H9 (cell line): Measurements from ENCODE around the gene ERC2. TPM values are rescaled to one million over a fixed set of nuclear protein-coding genes. Genes with fewer than 3 reads are reported as not detected.

Experiments
- DNase-seq: peaks from one replicate; pipeline ENCODE4 v3.0.0-alpha.2; 2017
- H2AFZ ChIP-seq: one replicate; pipeline ENCODE4 v1.6.1; 2013; ENCODE audit warnings: mild to moderate bottlenecking, low read length, control low read depth, moderate library complexity
- H2AK5ac ChIP-seq: 2 replicates; pipeline ENCODE4 v1.6.1; 2013; ENCODE audit warnings: low read length, control low read depth, mixed read lengths; ENCODE audit not compliant: insufficient read length
- H2BK120ac ChIP-seq: one replicate; pipeline ENCODE4 v1.6.1; 2013; ENCODE audit warnings: low read depth, mild to moderate bottlenecking, low read length, control low read depth, inconsistent platforms; ENCODE audit not compliant: poor library complexity, severe bottlenecking
- H2BK12ac ChIP-seq: 2 replicates; pipeline ENCODE4 v1.6.1; 2013; ENCODE audit warnings: low read length, control low read depth, mixed read lengths, low read depth; ENCODE audit not compliant: insufficient read length
- H2BK15ac ChIP-seq: 2 replicates; pipeline ENCODE4 v1.6.1; 2013; ENCODE audit warnings: low read depth, low read length, control low read depth
- H2BK20ac ChIP-seq: one replicate; pipeline ENCODE4 v1.6.1; 2013; ENCODE audit warnings: low read depth, mild to moderate bottlenecking, low read length, control low read depth, inconsistent platforms; ENCODE audit not compliant: poor library complexity, severe bottlenecking
- H2BK5ac ChIP-seq: 2 replicates; pipeline ENCODE4 v1.6.1; 2013; ENCODE audit warnings: low read length, control low read depth, mixed read lengths; ENCODE audit not compliant: insufficient read length
- H3K14ac ChIP-seq: 2 replicates; pipeline ENCODE4 v1.6.1; 2013; ENCODE audit warnings: low read length, control low read depth; ENCODE audit not compliant: insufficient read depth
- H3K18ac ChIP-seq: 2 replicates; pipeline ENCODE4 v1.6.1; 2013; ENCODE audit warnings: low read depth, mild to moderate bottlenecking, mixed read lengths, low read length, control low read depth; ENCODE audit not compliant: insufficient read length
- H3K23ac ChIP-seq: 2 replicates; pipeline ENCODE4 v1.6.1; 2013; ENCODE audit warnings: low read length, control low read depth, mixed read lengths, low read depth; ENCODE audit not compliant: insufficient read length
- H3K23me2 ChIP-seq: 2 replicates; pipeline ENCODE4 v1.6.1; 2013; ENCODE audit warnings: low read depth, mild to moderate bottlenecking, mixed read lengths, low read length, control low read depth; ENCODE audit not compliant: insufficient read length, poor library complexity, severe bottlenecking
- H3K27ac ChIP-seq: 2 replicates; pipeline ENCODE4 v1.5.1; 2013; ENCODE audit warnings: low read length, control low read depth, mixed read lengths, low read depth; ENCODE audit not compliant: insufficient read length
- H3K27me3 ChIP-seq: 2 replicates; pipeline ENCODE4 v1.6.1; 2013; ENCODE audit warnings: low read length, control low read depth, inconsistent platforms; ENCODE audit not compliant: insufficient read depth
- H3K4ac ChIP-seq: 2 replicates; pipeline ENCODE4 v1.6.1; 2013; ENCODE audit warnings: low read depth, mild to moderate bottlenecking, control low read depth, inconsistent platforms, low read length, moderate library complexity
- H3K4me1 ChIP-seq: 2 replicates; pipeline ENCODE4 v1.6.1; 2013; ENCODE audit warnings: low read length, control low read depth, inconsistent platforms; ENCODE audit not compliant: insufficient read depth
- H3K4me2 ChIP-seq: 2 replicates; pipeline ENCODE4 v1.6.1; 2013; ENCODE audit warnings: low read length, control low read depth, mixed read lengths; ENCODE audit not compliant: insufficient read length, insufficient read depth
- H3K56ac ChIP-seq: 2 replicates; pipeline ENCODE4 v1.6.1; 2013; ENCODE audit warnings: low read depth, mild to moderate bottlenecking, mixed read lengths, low read length, control low read depth; ENCODE audit not compliant: insufficient read length
- H3K79me1 ChIP-seq: 2 replicates; pipeline ENCODE4 v1.6.1; 2013; ENCODE audit warnings: low read depth, mild to moderate bottlenecking, moderate library complexity, low read length, control low read depth, inconsistent platforms; ENCODE audit not compliant: insufficient read depth, poor library complexity, severe bottlenecking
- H3K79me2 ChIP-seq: 2 replicates; pipeline ENCODE4 v1.6.1; 2013; ENCODE audit warnings: low read length, control low read depth, inconsistent platforms; ENCODE audit not compliant: insufficient read depth
- H3K9ac ChIP-seq: 2 replicates; pipeline ENCODE4 v1.6.1; 2013; ENCODE audit warnings: low read length, control low read depth, mixed read lengths; ENCODE audit not compliant: insufficient read length; ENCODE audit errors: extremely low read depth
- H3K9me3 ChIP-seq: one replicate; pipeline ENCODE4 v1.6.1; 2013; ENCODE audit warnings: low read depth, low read length, inconsistent platforms; ENCODE audit not compliant: control insufficient read depth
- H3T11ph ChIP-seq: one replicate; pipeline ENCODE4 v1.6.1; 2013; ENCODE audit warnings: mild to moderate bottlenecking, low read length, control low read depth, inconsistent platforms
- H4K20me1 ChIP-seq: one replicate; pipeline ENCODE4 v1.6.1; 2013; ENCODE audit not compliant: control insufficient read depth, insufficient read length, insufficient read depth
- H4K5ac ChIP-seq: 2 replicates; pipeline ENCODE4 v1.6.1; 2013; ENCODE audit warnings: low read depth, mild to moderate bottlenecking, mixed read lengths, low read length, control low read depth; ENCODE audit not compliant: insufficient read length
- H4K8ac ChIP-seq: replicated peaks from 2 replicates; pipeline ENCODE4 v1.6.1; 2013; ENCODE audit warnings: low read length, control low read depth, mixed read lengths, low read depth; ENCODE audit not compliant: insufficient read length
- H4K91ac ChIP-seq: 2 replicates; pipeline ENCODE4 v1.6.1; 2013; ENCODE audit warnings: low read depth, mild to moderate bottlenecking, moderate library complexity, mixed read lengths, low read length, control low read depth; ENCODE audit not compliant: insufficient read length
- H3K27ac Mint-ChIP-seq, 3 experiments: 2 replicates in 2 of 3; 3 replicates in 1 of 3; pipeline ENCODE4 v1.8.0; 2020 to 2021; ENCODE audit warnings: mixed read lengths in 3 of 3, mild to moderate bottlenecking in 1 of 3, moderate library complexity in 1 of 3
- H3K27me3 Mint-ChIP-seq: 2 replicates; pipeline ENCODE4 v1.8.0; 2021; ENCODE audit warnings: low read depth, mild to moderate bottlenecking, moderate library complexity, mixed read lengths
- H3K36me3 Mint-ChIP-seq, 3 experiments: 2 replicates in 2 of 3; 3 replicates in 1 of 3; pipeline ENCODE4 v1.8.0; 2020 to 2021; ENCODE audit warnings: low read depth in 3 of 3, mixed read lengths in 3 of 3; ENCODE audit not compliant: insufficient read depth in 1 of 3
- H3K4me1 Mint-ChIP-seq, 2 experiments: 2 replicates each; pipeline ENCODE4 v1.8.0; 2020; ENCODE audit warnings: mixed read lengths in 2 of 2
- H3K4me3 Mint-ChIP-seq, 2 experiments: 2 replicates in 1 of 2; 3 replicates in 1 of 2; pipeline ENCODE4 v1.8.0; 2020 to 2021; ENCODE audit warnings: mild to moderate bottlenecking in 2 of 2, mixed read lengths in 2 of 2, moderate library complexity in 1 of 2
- H3K9me3 Mint-ChIP-seq, 2 experiments: 2 replicates in 1 of 2; 3 replicates in 1 of 2; pipeline ENCODE4 v1.8.0; 2020; ENCODE audit warnings: mild to moderate bottlenecking in 2 of 2, mixed read lengths in 2 of 2, moderate library complexity in 1 of 2
- CTCF ChIP-seq: fragments of 200-600 bp; sonication (generic); conservative IDR thresholded peaks from 3 replicates; pipeline ENCODE4 v1.8.0; 2021; ENCODE audit warnings: antibody characterized with exemption, mild to moderate bottlenecking
- WGBS: extraction: QIAGEN DNeasy Blood & Tissue Kit; methylation state at CpG from one replicate; pipeline ENCODE4 v1.1.7; 2013; ENCODE audit warnings: missing lambda C conversion rate, low lambda C conversion rate, mixed read lengths; ENCODE audit not compliant: insufficient read length; ENCODE audit errors: extremely low coverage; 5-methylcytosine and 5-hydroxymethylcytosine counted together
- total RNA-seq: library from RNA; stranded (reverse); gene quantifications from 2 replicates; pipeline ENCODE4 v1.2.1, GENCODE V29; 2021

ERC2 gene
- total RNA-seq, 1 experiment from 2014 or later: 15.4 TPM

- H3K79me2 ChIP-seq: no peaks in the 10 kb centered on the region
- Mint-ChIP-seq H3K4me1 (peaks cover 15 to 20% of the 10 kb centered on the region in 2 experiments), H3K4me3 (no peak overlapping the region), H3K9me3 (no peaks in the 10 kb centered on the region), H3K27me3 (no peaks in the 10 kb centered on the region), H3K27ac (no peak overlapping the region), H3K36me3 (no peaks in the 10 kb centered on the region; a peak in 1 of 7 replicates)
- no peaks in the 10 kb centered on the region for H4K20me1 ChIP-seq
- H2AK5ac ChIP-seq: no peak overlapping the region
- H2AFZ ChIP-seq: no peak overlapping the region
- H3K27me3 ChIP-seq: no peaks in the 10 kb centered on the region
- no peaks in the 10 kb centered on the region for H3K9me3 ChIP-seq
- DNase-seq: no peak
- no peak overlapping the region for H4K5ac ChIP-seq
- no peak overlapping the region for H3K18ac ChIP-seq
- H3K14ac ChIP-seq: no peak overlapping the region
- no peaks in the 10 kb centered on the region; the same call in 1 of the 2 replicates for H3K4me1 ChIP-seq
- H3K79me1 ChIP-seq: no peaks in the 10 kb centered on the region
- WGBS: no CpG with 5 or more reads among the region's 3 CpGs
- no peak overlapping the region for H4K91ac ChIP-seq
- H2BK12ac ChIP-seq: no peak overlapping the region
- TF ChIP-seq CTCF: no peak
- H3K56ac ChIP-seq: no peak overlapping the region
- H4K8ac ChIP-seq: no peak overlapping the region
- no peak overlapping the region for H2BK5ac ChIP-seq
- no peak overlapping the region for H2BK20ac ChIP-seq
- no peak overlapping the region for H2BK15ac ChIP-seq
- H2BK120ac ChIP-seq: no peak overlapping the region
- H3T11ph ChIP-seq: no peak overlapping the region
- no peak overlapping the region for H3K9ac ChIP-seq
- no peak overlapping the region for H3K27ac ChIP-seq
- no peak overlapping the region for H3K4ac ChIP-seq
- no peak overlapping the region for H3K4me2 ChIP-seq
- no peaks in the 10 kb centered on the region for H3K23me2 ChIP-seq
- H3K23ac ChIP-seq: no peak overlapping the region
Observed at GRCh38 chr3:56193519-56193918, 274.7 kb downstream of the ERC2 start.
